Stimulated activated CD8-positive, alpha-beta memory T cell treated with anti-CD3 and anti-CD28 coated beads, Interleukin-7, amount 100 ng/mL, for 1 hour (primary cell): ENCODE results near the gene PDE7B.

ENCODE experiments used
- DNase-seq, 2 donors: peaks; one replicate each; pipeline ENCODE4 v3.0.0-alpha.2; 2020; ENCODE audit warnings: low read depth in 2 of 2

PDE7B gene

GRCh38 chr6:135884136-135884535, 32.6 kb downstream of the PDE7B start:
- DNase-seq = no peak

- DNase-seq = no peak
These were observed 35.6 kb downstream of the PDE7B start for GRCh38 chr6:135887069-135887468.

GRCh38 chr6:135888818-135889217, 37.3 kb downstream of the PDE7B start:
- no peak for DNase-seq

GRCh38 chr6:135890876-135891275, 39.4 kb downstream of the PDE7B start:
- DNase-seq = no peak

GRCh38 chr6:135891710-135892109, 40.2 kb downstream of the PDE7B start:
- no peak for DNase-seq

- no peak for DNase-seq
These were observed 43.9 kb downstream of the PDE7B start for GRCh38 chr6:135895231-135895911.

GRCh38 chr6:135897087-135897486, 45.6 kb downstream of the PDE7B start:
- no peak for DNase-seq

GRCh38 chr6:135901774-135902524, 50.4 kb downstream of the PDE7B start:
- no peak for DNase-seq

GRCh38 chr6:135902756-135903331, 51.3 kb downstream of the PDE7B start:
- DNase-seq = no peak

- no peak for DNase-seq
These were observed 53.2 kb downstream of the PDE7B start for GRCh38 chr6:135904666-135905065.

- DNase-seq = no peak
These were observed 54.3 kb downstream of the PDE7B start for GRCh38 chr6:135905604-135906300.

- no peak for DNase-seq
These were observed 55.0 kb downstream of the PDE7B start for GRCh38 chr6:135906542-135906941.

GRCh38 chr6:135906972-135907465, 55.5 kb downstream of the PDE7B start:
- DNase-seq = no peak

GRCh38 chr6:135909737-135910387, 58.4 kb downstream of the PDE7B start:
- peak; percentile 13 to 20 for DNase-seq

- no peak for DNase-seq
These were observed 59.5 kb downstream of the PDE7B start for GRCh38 chr6:135910790-135911618.

- no peak for DNase-seq
These were observed 62.3 kb downstream of the PDE7B start for GRCh38 chr6:135913785-135914184.

GRCh38 chr6:135919026-135919425, 67.5 kb downstream of the PDE7B start:
- DNase-seq = no peak

- DNase-seq = no peak
These were observed 69.2 kb downstream of the PDE7B start for GRCh38 chr6:135920689-135921088.

- no peak for DNase-seq
These were observed 69.7 kb downstream of the PDE7B start for GRCh38 chr6:135921188-135921587.

GRCh38 chr6:135922174-135922573, 70.7 kb downstream of the PDE7B start:
- DNase-seq = no peak

- DNase-seq = no peak
These were observed 71.2 kb downstream of the PDE7B start for GRCh38 chr6:135922746-135923145.
